Mesothelial cell of epicardium (in vitro differentiated cells): ENCODE measurements around the gene NAV2. TPM values are rescaled to one million over a fixed set of nuclear protein-coding genes. Genes with fewer than 3 reads are reported as not detected.
A peak's percentile ranks its signal among the peaks of the same experiment; 100 is the strongest.

Experiments used
- DNase-seq, 2 experiments: peaks; one replicate each; pipeline ENCODE4 v3.0.0; 2021; ENCODE audit warnings: low spot score in 2 of 2; ENCODE audit not compliant: unreplicated experiment in 2 of 2
- H3K27ac Mint-ChIP-seq: 2 replicates; pipeline ENCODE4 v1.8.0; 2021; ENCODE audit warnings: mixed read lengths
- H3K27me3 Mint-ChIP-seq: 2 replicates; pipeline ENCODE4 v1.8.0; 2021; ENCODE audit warnings: low read depth, mixed read lengths
- H3K36me3 Mint-ChIP-seq: 2 replicates; pipeline ENCODE4 v1.8.0; 2021; ENCODE audit warnings: mixed read lengths
- H3K4me1 Mint-ChIP-seq: 2 replicates; pipeline ENCODE4 v1.8.0; 2021; ENCODE audit warnings: mixed read lengths
- H3K4me3 Mint-ChIP-seq: 2 replicates; pipeline ENCODE4 v1.8.0; 2021; ENCODE audit warnings: mild to moderate bottlenecking, moderate library complexity, mixed read lengths
- H3K9me3 Mint-ChIP-seq: 2 replicates; pipeline ENCODE4 v1.8.0; 2021; ENCODE audit warnings: mixed read lengths
- total RNA-seq: library from RNA; stranded (reverse); gene quantifications from 3 replicates; pipeline ENCODE4 v1.2.1, GENCODE V29; 2021
- TF ChIP-seq, protein P1 (sequence below): fragments of 200-600 bp; sonication (generic); IDR thresholded peaks from one replicate; pipeline ENCODE4 v1.5.0; 2021; ENCODE audit warnings: antibody characterized with exemption; ENCODE audit not compliant: unreplicated experiment

Gene NAV2
- total RNA-seq, 1 donor from 2014 or later = 69.8 TPM

DNA sequence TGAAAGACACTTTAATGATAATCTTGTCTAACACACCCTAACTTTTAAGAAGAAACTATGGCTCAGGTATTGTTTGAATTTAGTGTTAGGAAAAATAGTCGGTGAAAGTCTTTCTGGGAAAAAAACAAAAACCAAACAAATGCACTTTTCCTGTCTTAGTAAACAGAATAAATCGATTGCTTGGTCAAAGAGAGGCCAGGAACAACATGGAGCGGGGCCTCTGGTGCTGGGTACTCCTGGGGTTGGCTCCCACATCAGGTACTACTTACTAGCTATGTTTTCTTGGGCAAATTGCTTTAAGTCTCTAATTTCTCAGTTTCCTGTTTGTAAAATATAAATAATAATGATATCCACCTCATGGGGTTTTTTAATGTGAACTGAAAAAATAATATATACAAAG is 46.8 kb downstream of the NAV2 start:
- H3K4me3 Mint-ChIP-seq = no peak overlapping the region
- no peaks in the 10 kb centered on the region for H3K9me3 Mint-ChIP-seq
- no peak for DNase-seq
- H3K4me1 Mint-ChIP-seq = peaks cover 13% of the 10 kb centered on the region
- H3K36me3 Mint-ChIP-seq = no peaks in the 10 kb centered on the region
- H3K27me3 Mint-ChIP-seq = no peaks in the 10 kb centered on the region
- TF ChIP-seq, protein P1, sequence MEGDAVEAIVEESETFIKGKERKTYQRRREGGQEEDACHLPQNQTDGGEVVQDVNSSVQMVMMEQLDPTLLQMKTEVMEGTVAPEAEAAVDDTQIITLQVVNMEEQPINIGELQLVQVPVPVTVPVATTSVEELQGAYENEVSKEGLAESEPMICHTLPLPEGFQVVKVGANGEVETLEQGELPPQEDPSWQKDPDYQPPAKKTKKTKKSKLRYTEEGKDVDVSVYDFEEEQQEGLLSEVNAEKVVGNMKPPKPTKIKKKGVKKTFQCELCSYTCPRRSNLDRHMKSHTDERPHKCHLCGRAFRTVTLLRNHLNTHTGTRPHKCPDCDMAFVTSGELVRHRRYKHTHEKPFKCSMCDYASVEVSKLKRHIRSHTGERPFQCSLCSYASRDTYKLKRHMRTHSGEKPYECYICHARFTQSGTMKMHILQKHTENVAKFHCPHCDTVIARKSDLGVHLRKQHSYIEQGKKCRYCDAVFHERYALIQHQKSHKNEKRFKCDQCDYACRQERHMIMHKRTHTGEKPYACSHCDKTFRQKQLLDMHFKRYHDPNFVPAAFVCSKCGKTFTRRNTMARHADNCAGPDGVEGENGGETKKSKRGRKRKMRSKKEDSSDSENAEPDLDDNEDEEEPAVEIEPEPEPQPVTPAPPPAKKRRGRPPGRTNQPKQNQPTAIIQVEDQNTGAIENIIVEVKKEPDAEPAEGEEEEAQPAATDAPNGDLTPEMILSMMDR = no peak
- H3K27ac Mint-ChIP-seq = no peak overlapping the region

DNA sequence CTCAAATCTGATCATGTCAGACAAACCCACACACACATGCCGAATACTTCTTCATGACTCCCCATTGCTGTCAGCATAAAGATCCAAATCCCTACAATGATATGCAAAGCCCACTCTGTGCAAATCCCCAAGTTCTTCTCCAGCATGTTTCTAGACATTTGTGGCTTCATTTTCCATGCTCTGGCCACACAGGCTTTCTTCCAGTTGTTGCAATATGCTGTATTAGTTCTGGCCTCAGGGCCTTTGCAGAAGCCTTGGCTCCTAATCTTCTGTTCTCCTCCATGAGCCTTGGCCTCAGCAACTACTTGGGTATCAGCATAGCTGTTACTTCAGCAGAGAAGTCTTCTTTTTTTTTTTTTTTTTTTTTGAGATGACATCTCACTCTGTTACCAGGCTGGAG is 49.6 kb downstream of the NAV2 start:
- Mint-ChIP-seq H3K9me3 (no peaks in the 10 kb centered on the region), H3K27me3 (no peaks in the 10 kb centered on the region), H3K27ac (no peak overlapping the region), H3K36me3 (no peaks in the 10 kb centered on the region), H3K4me3 (no peak overlapping the region), H3K4me1 (peaks cover 13% of the 10 kb centered on the region)
- no peak for DNase-seq
- TF ChIP-seq, protein P1 = no peak

DNA sequence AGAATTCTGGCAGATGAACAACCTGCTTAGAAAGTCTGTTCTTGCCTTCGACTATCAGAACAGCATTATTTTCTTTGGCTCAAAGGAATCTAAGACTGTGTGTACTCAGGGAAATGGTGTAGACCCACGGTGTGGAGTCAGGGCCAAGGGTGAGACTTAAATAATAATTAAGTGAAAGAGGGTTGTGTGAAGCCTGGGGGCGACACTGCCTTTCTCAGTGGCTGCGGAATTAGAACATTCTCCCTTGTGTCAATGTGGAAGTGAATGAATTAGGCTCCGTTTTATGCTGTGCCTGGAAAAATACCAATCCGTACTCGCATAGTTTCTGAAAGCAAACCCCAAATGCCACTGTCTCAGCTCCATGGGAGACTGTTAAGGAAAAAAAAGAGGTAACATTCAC is 50.7 kb downstream of the NAV2 start:
- Mint-ChIP-seq H3K27ac (peak overlapping the region; percentile 90), H3K9me3 (no peaks in the 10 kb centered on the region), H3K4me1 (peaks cover 13% of the 10 kb centered on the region), H3K4me3 (no peak overlapping the region), H3K27me3 (no peaks in the 10 kb centered on the region), H3K36me3 (no peaks in the 10 kb centered on the region)
- DNase-seq = no peak
- TF ChIP-seq, protein P1 = no peak

DNA sequence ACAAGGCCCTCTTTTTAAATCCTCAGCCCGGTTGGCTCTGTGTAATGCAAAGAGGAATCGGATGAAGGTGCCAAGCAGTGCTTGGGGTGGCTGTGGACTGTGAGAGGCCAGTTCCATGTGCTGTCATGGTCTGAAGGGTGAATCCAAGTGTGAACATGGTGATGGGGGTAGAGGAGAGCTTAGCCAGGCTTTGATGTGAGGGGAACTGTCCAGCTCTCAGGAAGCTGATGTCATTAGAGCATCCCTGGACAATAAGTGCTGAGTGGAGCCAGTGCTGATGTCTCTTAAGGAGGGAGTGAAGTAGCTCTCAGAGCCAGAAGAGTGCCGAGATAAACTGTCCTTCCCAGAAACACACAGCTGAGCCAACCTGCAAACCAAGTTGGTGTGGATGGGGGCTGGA is 53.6 kb downstream of the NAV2 start:
- TF ChIP-seq, protein P1 = no peak
- no peak for DNase-seq
- H3K36me3 Mint-ChIP-seq = no peaks in the 10 kb centered on the region
- H3K9me3 Mint-ChIP-seq = no peaks in the 10 kb centered on the region
- peaks cover 13% of the 10 kb centered on the region for H3K4me1 Mint-ChIP-seq
- no peaks in the 10 kb centered on the region for H3K27me3 Mint-ChIP-seq
- H3K27ac Mint-ChIP-seq = no peak overlapping the region
- no peak overlapping the region for H3K4me3 Mint-ChIP-seq

DNA sequence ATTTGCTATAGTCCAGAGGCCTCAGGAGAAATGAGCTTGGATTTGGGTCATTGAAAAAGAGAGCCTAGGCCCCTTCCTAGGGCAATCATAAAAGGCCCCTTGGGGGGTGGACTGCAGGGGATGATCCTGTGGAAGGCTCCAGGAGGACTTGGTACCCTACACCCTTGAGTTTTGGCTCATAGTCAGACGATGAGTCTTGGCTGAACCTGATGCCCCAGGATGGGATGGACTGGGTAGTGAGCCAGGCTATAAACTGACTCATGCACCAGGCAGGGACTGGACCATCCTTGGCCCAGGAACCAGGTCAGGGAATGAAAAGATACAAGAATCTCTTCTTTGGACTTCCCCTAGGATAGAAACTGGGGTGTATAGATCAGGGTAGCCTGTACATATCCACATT is 54.2 kb downstream of the NAV2 start:
- DNase-seq = no peak
- Mint-ChIP-seq H3K9me3 (no peaks in the 10 kb centered on the region), H3K27me3 (no peaks in the 10 kb centered on the region), H3K4me1 (peaks cover 13% of the 10 kb centered on the region), H3K36me3 (no peaks in the 10 kb centered on the region), H3K4me3 (no peak overlapping the region), H3K27ac (no peak overlapping the region)
- TF ChIP-seq, protein P1 = no peak

DNA sequence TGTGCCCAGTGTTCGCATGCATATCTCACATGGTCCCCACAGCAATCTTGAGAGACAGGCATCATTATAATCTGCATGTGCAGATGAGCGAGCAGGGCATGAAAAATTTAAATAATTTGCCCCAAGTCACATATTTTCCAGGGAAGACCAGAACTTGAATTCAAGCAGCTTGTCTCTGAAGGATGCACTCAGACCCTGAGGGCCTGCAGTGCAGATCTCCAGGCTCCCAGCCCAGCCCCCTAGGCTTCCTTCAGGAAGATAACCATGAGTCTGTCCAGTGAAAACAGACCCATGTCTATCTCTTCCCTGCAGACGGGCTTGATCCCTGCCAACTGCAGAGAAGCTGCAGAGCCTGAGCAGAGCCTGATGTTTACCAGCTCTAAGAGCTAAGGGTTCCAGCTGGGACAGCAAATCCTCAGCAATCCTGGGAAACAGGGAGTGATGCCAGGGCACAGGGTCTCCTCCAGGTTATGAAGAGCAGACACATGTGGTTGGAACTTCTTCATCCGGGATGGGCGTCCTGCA is 55.1 kb downstream of the NAV2 start:
- H3K9me3 Mint-ChIP-seq = no peaks in the 10 kb centered on the region
- H3K36me3 Mint-ChIP-seq = no peaks in the 10 kb centered on the region
- DNase-seq = no peak
- H3K27ac Mint-ChIP-seq = no peak overlapping the region
- H3K27me3 Mint-ChIP-seq = no peaks in the 10 kb centered on the region
- TF ChIP-seq, protein P1 = no peak
- peaks cover 15% of the 10 kb centered on the region for H3K4me1 Mint-ChIP-seq
- H3K4me3 Mint-ChIP-seq = no peak overlapping the region
